ENCODE results near the gene PSME4. TPM values are rescaled to one million over a fixed set of nuclear protein-coding genes. Genes with fewer than 3 reads are reported as not detected.
A peak's percentile ranks its signal among the peaks of the same experiment; 100 is the strongest.

The PSME4 gene
- total RNA-seq, 1 donor from 2014 or later = 87.6 TPM

- Mint-ChIP-seq H3K27ac (ENCODE audit: unreplicated experiment) (no peak overlapping the region), H3K4me1 (ENCODE audit: low read depth, unreplicated experiment) (no peaks in the 10 kb centered on the region), H3K9me3 (ENCODE audit: unreplicated experiment) (no peaks in the 10 kb centered on the region)
These were observed 14.9 kb upstream of the PSME4 start for GRCh38 chr2:53985646-53986045.

GRCh38 chr2:53969968-53970723, 647 bp downstream of the PSME4 start:
- peaks cover 8% of the 10 kb centered on the region for H3K27me3 Mint-ChIP-seq (ENCODE audit: unreplicated experiment)
- H3K27ac Mint-ChIP-seq (ENCODE audit: unreplicated experiment) = peak overlapping the region; percentile 71
- peak; percentile 55 for DNase-seq
- H3K4me3 Mint-ChIP-seq (ENCODE audit: unreplicated experiment) = peak overlapping the region; percentile 94
- no peak for TF ChIP-seq CTCF (IDR thresholded peaks at IDR 0.05; ENCODE audit: partially characterized antibody, unreplicated experiment)
- H3K4me1 Mint-ChIP-seq (ENCODE audit: low read depth, unreplicated experiment) = peaks cover 22% of the 10 kb centered on the region
- peaks cover 14% of the 10 kb centered on the region for H3K9me3 Mint-ChIP-seq (ENCODE audit: unreplicated experiment)
- H3K36me3 Mint-ChIP-seq (ENCODE audit: unreplicated experiment) = no peaks in the 10 kb centered on the region

More at GRCh38 chr2:53985646-53986045, 14.9 kb upstream of the PSME4 start:
- no peak for DNase-seq
- H3K36me3 Mint-ChIP-seq (ENCODE audit: unreplicated experiment) = no peaks in the 10 kb centered on the region
- no peaks in the 10 kb centered on the region for H3K27me3 Mint-ChIP-seq (ENCODE audit: unreplicated experiment)
- no peak overlapping the region for H3K4me3 Mint-ChIP-seq (ENCODE audit: unreplicated experiment)
- no peak for TF ChIP-seq CTCF (IDR thresholded peaks at IDR 0.05; ENCODE audit: partially characterized antibody, unreplicated experiment)

- Mint-ChIP-seq H3K27me3 (ENCODE audit: unreplicated experiment) (peaks cover 8% of the 10 kb centered on the region), H3K27ac (ENCODE audit: unreplicated experiment) (peak overlapping the region; percentile 71), H3K4me1 (ENCODE audit: low read depth, unreplicated experiment) (peaks cover 28% of the 10 kb centered on the region), H3K36me3 (ENCODE audit: unreplicated experiment) (no peaks in the 10 kb centered on the region), H3K4me3 (ENCODE audit: unreplicated experiment) (peak overlapping the region; percentile 94), H3K9me3 (ENCODE audit: unreplicated experiment) (peaks cover 14% of the 10 kb centered on the region)
- DNase-seq = no peak
- TF ChIP-seq CTCF (IDR thresholded peaks at IDR 0.05; ENCODE audit: partially characterized antibody, unreplicated experiment) = no peak
These were observed 1.4 kb downstream of the PSME4 start for GRCh38 chr2:53969285-53969967.

- Mint-ChIP-seq H3K27me3 (ENCODE audit: unreplicated experiment) (peaks cover 2% of the 10 kb centered on the region), H3K9me3 (ENCODE audit: unreplicated experiment) (peaks cover 5% of the 10 kb centered on the region), H3K4me1 (ENCODE audit: low read depth, unreplicated experiment) (peaks cover 28% of the 10 kb centered on the region), H3K27ac (ENCODE audit: unreplicated experiment) (peak overlapping the region; percentile 74), H3K4me3 (ENCODE audit: unreplicated experiment) (peak overlapping the region; percentile 75), H3K36me3 (ENCODE audit: unreplicated experiment) (no peaks in the 10 kb centered on the region)
- no peak for DNase-seq
- TF ChIP-seq CTCF (IDR thresholded peaks at IDR 0.05; ENCODE audit: partially characterized antibody, unreplicated experiment) = no peak
These were observed 5.7 kb downstream of the PSME4 start for GRCh38 chr2:53964987-53965687.

Measured in glutamatergic neuron (in vitro differentiated cells).